GM21367 (cell line): ENCODE results near the gene IFITM1.
"Not testable (repeated sequence)": the region's sequence is repeated elsewhere in the genome, so short reads cannot be mapped to it uniquely, and the experiment has no call there.

ENCODE experiments used
- ATAC-seq: cut with Tn5 transposase; IDR thresholded peaks from one replicate; pipeline ENCODE4 v1.9.1; 2021; ENCODE audit not compliant: unreplicated experiment

IFITM1 gene

DNA sequence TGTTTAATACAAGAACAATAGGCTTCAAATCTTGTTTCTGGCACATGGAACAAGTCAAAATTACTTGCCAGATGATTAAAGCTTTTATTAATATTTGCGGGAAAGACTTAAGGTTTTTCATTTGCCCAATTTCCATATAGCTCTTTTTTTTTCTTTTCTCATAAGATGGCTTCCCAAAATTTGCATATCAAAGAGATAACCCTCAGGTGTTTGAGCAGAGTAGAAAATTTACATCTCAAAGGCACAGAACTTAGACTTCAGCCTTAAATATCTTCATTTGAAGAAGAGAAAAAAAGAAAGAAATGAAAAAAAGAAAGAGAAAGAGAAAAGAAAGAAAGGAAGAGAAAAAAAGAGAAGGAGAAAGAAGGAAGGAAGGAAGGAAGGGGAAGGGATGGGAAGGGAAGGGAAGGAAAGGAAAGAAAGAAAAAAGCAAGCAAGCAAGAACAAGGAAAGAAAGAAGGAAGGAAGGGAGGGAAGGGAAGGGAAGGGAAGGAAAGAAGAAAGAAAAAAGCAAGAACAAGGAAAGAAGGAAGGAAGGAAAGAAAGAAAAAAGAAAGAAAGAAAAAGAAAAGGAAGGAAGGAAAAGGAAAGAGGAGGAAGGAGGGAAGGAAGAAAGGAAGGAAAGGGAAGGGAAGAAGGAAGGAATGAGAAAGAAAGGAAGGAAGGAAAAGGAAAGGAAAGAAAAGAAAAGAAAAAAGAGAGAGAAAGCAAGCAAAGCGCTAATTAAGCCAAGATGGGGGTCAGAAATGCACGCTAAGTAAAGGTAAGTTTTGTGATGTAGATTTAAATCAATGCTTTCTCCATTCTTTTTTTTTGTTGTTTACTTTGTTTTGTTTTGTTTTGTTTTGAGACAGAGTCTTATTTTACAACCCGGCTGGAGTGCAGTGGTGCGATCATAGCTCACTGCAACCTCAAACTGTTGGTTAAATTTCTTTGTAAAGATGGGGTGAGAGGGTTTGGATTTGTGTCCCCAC is 27.0 kb downstream of the IFITM1 start:
- ATAC-seq = no peak

DNA sequence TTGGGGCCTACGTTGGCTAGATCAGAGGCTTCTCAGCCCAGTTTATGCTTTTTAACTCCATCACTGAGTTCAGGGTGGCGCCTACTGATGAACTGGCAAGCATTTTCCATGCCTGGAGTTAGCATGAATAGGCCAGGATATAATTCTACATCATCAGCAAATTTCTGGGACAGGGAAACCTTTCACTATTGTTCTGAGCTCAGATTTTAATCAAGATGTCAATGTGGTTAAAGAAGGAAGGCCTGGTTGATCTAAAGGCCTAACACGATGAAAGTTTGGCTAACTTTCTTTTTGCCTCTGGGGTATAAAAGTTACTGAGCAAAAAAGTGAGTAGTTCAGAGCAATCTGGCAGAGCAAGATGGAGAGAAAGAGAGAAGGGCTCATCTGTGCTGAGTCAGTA is 28.5 kb downstream of the IFITM1 start:
- no peak for ATAC-seq

DNA sequence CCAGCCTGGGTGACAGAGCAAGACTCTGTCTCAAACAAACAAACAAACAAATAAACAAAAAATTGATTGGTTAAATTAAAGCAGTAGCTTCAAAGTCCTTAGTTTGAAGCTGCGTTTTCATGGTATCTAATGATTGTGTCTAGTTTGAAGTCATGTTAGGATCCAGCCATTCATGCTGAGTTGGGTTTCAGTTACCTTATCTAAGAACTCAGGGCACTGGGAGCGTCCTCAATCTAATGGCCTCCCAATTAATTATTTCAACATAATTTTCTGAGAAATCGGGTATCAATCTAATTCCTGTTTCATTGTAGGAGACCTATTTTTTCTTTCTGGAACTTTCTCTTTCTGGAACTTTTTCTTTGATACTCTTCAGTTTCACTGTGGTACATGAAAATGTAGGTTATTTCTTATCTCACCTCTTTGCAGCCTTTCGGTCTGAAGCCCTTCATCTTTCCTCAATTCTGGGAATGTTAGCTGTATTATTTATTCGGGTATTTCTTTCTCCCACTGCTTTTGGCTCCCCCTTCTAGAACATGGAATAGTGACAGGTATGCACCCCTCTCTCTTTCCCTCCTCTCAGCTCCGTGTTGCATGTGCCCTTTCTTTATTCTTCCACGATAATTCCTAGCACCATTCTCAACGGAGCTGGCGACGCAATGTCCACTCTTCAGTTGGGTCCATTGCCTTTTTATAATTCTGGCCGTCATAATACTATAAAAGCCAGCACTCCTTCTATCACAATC is 31.2 kb downstream of the IFITM1 start:
- no peak for ATAC-seq

DNA sequence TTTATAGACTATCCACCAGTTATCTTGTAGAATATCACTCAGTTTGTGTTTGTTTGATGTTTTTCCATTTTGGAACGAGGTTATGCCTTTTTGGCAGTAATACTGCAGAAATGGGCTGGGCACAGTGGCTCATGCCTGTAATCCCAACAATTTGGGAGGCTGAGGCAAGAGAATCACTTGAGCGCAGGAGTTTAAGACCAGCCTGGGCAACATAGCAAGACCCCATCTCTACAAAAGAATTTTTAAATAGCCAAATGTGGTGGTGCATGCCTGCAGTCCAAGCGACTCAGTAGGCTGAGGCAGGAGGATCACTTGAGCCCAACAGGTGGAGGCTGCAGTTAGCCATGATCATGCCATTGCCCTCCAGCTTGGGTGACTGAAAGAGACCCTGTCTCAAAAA is 32.7 kb downstream of the IFITM1 start:
- ATAC-seq = no peak

DNA sequence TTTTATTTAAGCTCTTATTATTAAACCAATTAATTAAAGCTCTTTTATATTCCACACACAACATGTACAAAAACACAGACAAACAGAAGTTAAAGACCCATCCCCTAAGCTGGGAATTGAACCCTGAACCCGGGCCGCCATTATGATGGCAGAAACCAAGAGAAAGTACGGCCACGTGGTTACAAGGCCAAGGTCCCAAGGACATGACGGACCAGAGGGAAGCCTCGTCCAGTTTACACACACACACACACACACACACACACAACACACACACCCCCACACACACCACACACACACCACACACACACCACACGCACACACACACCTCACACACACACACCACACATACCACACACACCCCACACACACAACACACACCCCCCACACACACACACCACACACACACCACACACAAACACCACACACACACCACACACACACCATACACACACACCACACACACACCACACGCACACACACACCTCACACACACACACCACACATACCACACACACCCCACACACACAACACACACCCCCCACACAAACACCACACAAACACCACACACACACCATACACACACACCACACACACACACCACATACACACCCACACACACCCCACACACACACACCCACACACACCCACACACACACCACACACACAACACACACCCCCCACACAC is 35.6 kb downstream of the IFITM1 start:
- not testable (repeated sequence) for ATAC-seq

DNA sequence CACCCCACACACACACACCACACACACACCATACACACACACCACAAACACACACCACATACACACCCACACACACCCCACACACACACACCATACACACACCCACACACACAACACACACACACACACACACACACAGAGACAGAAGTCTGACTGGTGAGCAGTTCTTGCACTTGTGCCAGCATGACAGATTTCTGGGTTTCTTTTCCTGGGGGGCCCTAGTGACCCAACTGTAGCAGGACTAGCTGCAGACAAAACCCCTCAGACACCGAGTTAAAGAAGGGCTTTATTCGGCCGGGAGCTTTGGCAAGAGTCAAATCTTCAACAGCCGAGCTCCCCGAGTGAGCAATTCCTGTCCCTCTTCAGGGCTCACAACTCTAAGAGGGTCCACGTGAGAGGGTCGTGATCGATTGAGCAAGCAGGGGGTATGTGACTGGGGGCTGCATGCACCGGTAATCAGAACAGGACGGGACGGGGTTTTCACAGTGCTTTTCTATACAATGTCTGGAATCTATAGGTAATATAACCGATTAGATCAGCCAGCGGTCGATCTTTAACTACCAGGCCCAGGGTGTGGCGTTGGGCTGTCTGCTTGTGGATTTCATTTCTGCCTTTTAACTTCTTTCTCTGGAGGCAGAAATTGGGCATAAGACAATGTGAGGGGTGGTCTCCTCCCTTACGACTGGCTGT is 36.3 kb downstream of the IFITM1 start:
- not testable (repeated sequence) for ATAC-seq

DNA sequence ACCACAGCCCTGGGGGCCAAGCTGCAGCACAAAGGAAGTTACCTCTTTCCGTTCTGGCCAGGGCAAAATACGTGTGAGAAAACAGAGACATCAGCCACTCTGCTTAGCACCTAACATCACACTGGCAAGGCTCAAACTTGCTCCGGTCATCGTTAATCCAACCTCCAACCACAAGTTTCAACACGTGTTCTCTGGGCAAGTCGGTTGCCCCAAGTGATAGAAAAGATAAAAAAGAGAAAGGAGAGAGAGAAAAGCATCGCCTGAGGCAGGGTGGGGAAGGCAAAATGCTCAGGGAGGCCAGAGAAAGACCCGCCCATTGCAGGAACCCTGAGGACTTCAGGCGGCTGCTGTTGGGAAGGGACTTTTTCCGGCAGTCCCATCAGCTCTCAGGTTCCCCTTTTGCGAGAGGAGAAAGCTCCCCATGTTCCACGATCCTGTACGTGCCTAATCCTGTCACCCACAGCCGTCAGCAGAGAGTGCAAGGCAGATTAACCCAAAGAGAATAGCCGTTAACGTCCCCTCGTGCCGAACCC is 36.9 kb downstream of the IFITM1 start:
- no peak for ATAC-seq

DNA sequence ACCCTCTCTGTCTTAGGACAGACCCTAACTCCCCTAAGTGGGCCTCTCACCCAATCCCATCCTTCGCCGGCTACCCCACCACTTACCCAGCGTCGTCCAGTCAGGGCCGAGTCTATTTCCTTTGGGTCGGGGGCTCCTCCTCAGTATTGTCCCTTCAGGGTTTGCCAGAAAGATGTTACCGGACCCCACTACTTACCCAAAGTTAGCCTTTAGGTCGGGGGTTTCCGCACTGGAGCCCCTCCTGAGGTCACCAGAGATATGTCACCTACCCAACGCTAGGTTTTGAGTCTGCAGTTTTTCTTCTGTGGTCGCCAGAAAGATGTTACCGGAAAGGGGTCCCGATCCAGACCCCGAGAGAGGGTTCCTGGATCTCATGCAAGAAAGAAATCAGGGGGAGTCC is 37.6 kb downstream of the IFITM1 start:
- no peak for ATAC-seq

DNA sequence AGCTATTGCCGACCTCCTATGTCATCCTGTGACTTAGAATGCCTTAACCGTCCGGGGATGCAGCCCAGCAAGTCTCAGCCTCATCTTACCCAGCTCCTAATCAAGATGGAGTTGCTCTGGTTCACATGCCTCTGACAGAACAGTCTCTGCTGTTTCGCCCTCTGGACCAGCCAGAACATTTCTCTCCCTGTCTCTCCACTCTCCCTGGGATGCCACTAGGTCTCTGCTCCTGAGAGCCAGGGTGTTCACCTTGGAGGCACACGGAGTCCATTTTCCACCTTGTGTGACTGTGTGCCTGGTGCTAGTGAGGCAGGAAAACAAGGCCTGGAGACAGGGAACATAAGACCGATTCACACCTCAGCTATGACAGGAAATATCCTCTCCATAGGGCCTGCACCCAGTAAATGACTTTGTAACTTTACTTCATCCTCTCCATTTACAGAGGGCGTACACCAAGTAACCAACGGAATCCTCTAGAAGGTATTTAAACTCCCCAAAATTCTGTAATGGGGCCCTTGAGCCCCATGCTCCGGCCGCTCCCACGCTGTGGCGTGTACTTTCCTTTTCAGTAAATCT is 38.7 kb downstream of the IFITM1 start:
- ATAC-seq = no peak

DNA sequence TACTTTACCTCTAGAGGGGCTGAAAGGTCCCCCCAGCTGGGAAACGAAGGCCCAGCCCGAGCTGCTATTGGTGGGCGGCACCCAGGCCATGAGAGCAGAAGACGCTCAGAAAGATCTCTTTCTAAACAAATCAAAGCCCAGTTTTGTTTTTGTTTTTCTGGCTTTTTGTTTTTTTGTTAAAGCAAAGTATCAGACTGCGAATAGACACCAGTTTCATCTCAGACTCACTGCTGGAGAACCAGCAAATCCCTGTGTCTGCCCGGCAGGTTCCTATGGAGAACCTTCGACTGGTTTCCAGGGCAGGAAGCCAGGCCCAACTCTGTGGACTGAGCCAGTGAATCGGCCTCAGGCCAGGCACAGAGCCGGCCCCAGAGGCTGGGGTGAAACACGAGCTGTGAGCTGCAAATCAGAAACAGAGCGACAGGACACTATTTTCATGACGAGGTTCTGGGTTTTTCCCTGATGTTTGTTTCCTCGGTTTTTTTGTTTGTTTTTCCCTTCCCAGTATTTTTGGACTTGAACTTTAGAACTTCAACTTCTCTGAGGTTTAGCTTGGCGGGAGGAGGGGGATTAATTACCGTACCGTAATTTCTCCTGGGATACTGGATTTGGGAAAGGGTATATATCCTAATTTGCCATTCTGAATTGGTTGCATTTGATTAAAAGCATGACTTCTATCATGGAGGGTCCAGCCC is 39.5 kb downstream of the IFITM1 start:
- no peak for ATAC-seq

DNA sequence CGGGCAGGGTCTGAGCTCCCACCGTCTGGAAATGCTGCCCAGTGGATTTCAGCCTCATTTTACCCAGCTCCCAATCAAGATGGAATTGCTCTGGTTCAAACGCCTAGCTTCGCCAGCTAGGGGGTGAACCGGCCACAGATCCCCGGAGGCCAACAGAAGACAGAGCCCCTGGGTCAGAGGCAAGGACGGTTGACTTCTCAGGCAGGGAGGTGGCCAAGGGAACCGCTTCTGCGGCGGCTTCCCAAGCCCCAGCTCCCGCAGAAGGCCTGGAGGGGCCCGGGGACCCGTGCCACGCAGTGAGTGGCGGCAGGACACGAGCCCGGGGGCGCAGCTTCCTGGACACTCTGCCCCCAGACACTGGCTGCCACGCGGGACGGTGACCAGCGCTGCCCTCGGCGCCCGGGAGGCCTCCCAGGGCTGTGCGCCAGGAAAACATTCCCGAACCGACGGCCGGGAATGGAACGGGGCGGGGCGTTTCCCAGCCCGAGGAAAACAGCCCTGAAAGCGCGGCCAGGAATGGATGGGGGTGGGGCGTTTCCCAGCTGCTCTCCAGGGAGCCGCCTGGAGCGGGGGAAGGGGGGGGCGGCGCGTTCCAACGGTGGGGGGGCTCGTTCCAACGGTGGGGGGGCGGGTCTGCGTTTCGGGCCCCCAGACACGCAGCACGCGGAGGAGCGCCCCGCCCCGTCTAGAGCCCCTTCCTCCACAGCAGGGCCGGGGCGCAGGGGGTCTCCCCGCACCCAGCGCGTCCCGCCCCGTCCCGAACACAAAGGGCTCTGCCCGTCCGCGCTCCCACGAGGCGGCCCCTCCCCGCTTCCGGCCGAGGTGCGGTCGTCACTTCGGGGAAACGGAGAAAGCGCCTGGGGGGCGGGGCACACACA is 42.0 kb downstream of the IFITM1 start:
- ATAC-seq = no peak

DNA sequence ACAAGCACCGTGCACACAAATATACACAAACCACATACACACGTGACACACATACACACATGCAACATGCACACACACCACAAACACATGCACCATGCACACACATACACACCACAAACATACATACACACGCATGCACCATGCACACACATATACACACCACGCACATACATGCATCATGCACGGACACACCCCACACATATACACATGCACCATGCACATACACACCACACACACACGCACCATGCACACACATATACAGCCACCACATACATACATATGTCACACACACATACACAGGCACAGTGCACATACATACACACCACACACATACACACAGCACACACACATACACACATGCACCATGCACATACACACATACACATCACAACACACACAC is 42.8 kb downstream of the IFITM1 start:
- no peak for ATAC-seq

DNA sequence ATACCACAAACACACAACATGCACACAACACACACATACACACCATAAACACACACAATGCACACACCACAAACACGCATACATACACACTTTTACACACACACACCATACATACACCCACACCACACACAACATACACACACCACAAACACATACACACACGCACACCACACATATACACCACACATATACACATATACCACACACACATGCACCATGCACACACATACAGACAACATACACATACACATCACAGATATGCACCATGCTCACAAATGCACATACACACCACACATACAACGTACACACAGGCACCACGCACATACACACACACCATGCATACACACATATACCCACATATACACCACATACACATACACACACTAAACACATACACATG is 43.7 kb downstream of the IFITM1 start:
- ATAC-seq = no peak

DNA sequence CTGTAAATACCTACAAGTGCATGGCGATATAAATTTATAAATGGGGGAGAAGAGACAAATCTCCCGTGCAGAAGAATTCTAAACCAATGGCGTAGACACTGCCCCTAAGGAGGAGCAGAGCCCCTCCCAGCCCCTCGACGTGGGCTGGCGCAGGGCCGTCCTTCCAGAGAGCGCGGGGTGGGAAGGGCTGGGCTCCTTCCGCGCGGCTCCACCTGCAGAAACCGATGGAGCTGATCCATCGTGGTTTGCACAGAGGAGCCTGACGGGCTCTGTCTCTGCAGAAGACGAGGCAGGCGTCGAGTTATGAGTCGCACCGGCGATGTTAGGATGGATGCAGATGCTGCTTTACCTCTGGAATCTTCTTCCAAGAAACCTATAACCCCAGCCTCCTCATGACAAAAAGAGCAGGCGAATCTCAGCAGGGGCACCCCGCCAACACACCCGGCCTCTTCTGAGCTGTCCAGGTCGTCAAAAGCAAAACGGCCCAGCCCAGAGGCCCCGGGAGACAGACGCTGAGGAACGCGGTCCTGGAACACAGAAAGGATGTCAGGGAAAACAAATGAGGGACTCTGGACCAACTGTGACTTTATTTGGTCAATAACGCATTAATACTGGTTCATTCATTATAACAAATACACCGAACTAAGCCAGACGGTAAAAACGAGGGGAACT is 44.4 kb downstream of the IFITM1 start:
- no peak for ATAC-seq

DNA sequence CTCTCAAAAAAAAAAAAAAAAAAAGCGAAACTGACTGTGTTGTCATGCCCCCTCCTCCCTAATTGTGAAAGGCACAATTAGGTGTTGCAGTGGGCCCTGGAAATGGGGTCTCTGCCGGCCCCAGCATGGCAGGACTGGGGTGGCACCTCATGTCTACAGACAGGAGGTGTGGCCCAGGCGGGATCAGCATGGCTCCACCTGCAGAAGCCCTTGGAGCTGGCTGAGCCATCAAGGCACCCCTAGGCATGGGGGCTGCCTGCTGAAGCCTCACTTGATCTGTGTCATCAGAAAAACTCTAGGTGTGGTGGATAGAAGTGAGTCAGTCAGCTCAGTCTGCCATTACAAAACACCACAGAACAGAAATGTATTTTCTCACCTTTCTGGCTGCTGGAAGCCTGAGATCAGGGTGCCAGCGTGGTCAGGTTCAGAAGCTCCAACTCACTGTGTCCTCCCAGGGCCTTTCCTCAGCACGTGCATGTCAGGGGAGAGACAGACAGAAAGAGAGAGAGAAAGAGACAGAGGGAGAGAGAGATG is 45.4 kb downstream of the IFITM1 start:
- ATAC-seq = no peak

DNA sequence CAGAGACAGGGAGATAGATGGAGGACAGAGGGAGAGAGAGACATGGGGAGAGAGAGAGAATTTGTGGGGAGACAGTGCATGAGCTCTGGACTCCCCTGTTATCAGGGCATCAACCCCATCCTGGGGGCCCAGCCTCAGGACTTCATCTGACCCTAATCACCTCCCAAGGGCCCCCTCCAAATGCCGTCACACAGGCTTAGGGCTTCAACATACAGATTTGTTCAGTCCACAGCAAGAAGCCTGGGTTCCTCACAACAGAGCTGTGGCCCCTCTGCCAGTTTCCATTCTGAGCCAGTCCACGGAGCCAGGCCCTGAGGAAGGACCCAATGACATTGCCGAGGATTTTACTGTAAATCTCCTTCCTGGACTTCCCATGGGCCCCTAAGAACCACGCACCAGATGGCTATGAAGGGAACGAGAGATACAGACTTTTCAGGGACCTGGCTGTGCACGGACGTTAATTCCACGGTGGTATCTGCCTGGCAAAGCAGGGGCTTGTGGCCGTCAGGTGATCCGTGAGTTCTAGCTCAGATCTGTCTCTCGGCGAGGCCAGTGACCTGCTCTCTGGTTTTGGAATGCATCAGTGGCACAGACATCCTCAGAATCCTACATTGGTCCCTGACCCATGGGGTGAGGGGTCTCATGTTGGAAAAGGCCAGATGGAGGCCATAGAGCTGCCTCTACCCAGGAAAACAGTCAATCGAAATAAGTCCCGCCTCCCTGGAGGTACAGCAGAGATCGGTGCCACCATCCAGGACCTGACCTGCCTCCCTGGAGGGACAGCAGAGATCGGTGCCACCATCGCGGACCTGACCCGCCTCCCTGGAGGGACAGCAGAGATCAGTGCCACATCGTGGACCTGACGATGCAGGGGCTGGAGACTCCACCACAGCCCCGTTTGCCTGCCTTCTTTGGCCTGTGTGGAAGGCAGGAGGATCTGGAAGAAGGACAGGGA is 46.8 kb downstream of the IFITM1 start:
- no peak for ATAC-seq
